HS-27A (cell line): ENCODE data around the gene KCNN1.
"Not testable (repeated sequence)": the region's sequence is repeated elsewhere in the genome, so short reads cannot be mapped to it uniquely, and the experiment has no call there.

Experiments used
- DNase-seq: peaks from one replicate; pipeline ENCODE4 v3.0.0-alpha.2; 2012; ENCODE audit warnings: low read depth, missing footprints

KCNN1 gene

GRCh38 chr19:18000915-18001776, 34.2 kb downstream of the KCNN1 start:
- no peak for DNase-seq

GRCh38 chr19:18001777-18002345, 35.0 kb downstream of the KCNN1 start:
- DNase-seq = no peak

- DNase-seq = no peak
Measured at GRCh38 chr19:18002347-18002850, 35.5 kb downstream of the KCNN1 start.

- not testable (repeated sequence) for DNase-seq
Measured at GRCh38 chr19:18005750-18006149, 38.8 kb downstream of the KCNN1 start.

DNA sequence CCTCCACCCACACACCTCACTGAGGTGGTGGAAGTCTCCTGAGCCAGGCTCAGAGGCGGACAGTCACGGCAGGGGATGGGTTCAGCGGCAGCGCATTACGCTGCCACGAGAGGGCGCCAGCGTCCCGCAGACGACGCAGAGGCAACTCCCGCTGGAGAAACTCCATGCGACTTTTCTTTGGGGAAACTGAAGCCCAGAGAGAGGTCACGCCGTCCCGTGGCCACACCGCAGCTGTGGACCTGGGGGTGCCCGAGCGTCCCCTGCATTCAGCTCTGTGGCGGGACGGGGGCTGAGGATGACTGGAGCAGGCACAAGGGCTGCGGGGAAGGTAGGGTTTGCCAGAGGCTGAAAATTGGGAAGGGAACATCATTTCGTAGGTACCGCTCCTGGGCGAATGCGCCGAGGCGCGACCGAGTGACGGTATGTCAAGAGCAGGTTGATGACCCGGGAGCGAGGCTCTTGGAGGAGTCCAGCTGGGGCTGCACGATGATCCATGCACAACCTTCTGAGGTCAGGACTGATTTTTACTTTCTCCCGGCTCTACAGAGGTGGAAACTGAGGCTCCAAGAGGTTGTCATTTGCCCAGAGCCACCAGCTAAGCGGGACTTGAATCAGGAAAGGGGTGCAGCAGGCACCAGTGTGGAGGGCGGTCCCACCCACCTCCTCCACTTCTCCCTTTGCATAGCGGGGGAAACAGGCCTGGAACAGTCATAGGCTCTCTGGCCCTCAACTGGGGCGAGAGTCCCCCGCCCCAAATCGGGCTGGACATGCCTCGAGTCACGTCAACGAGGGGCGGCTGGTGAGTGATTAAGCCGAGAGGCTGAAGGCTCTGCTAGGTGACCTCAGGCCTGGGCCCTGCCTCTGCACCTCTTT, 40.4 kb downstream of the KCNN1 start:
- no peak for DNase-seq

DNA sequence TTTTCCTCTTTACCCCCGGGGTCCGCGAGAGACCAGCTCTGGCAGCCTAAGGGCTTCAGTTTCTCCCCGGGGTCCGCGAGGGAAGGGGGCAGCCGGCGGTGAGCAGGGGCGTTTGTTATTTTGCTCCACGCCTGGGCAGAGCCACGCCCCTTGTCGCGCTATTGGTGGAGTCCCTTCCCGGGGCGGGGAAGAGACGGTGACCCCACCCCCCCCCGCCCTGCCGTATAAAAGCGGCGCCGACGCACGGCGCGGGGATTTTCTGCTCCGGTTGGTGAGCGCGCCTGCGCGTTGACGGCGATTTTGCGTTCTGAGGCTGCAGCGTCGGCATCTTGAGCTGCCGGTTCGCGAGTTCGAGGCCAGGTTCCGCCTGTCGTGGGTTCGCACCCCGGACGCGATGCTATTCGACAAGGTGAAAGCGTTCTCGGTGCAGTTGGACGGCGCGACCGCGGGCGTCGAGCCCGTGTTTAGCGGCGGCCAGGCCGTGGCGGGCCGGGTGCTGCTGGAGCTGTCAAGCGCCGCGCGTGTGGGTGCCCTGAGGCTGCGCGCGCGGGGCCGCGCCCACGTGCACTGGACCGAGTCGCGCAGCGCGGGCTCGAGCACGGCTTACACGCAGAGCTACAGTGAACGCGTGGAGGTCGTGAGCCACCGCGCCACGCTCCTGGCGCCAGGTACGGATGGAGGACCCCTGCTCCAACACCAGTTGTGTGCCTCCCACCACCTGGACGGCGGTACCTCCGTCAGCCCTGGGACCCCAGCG, 41.2 kb downstream of the KCNN1 start, which contains the start of gene ARRDC2:
Gene ARRDC2 (plus strand): TSS at position 254 of the 757 bp plus-strand sequence. CDS start 141 bp downstream, at position 395.
- no peak for DNase-seq

- DNase-seq = no peak
Measured at GRCh38 chr19:18008814-18009213, 41.9 kb downstream of the KCNN1 start.

DNA sequence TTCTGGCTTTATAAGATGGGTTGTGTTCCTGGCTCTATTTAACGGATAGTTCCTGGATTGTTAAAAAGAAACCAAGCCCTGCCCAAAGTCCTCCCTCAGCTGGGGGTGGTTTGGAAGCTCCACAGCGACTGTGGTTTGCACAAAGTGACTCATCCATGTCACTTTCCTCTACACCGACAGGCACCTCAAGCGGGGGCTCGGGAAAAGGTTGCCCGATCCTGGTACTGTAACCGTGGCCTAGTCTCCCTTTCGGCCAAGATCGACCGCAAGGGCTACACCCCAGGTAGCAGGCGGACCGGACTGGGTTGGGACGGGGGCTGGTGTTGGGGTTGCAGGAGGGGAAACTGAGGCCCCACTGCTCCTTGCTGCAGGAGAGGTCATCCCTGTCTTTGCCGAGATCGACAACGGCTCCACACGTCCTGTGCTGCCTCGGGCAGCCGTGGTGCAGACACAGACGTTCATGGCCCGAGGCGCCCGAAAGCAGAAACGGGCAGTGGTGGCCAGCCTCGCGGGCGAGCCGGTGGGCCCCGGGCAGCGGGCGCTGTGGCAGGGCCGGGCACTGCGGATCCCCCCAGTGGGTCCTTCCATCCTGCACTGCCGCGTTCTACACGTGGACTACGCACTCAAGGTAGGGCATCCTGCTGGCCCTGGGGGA, 42.6 kb downstream of the KCNN1 start:
- no peak for DNase-seq

- no peak for DNase-seq
Measured at GRCh38 chr19:18010149-18010548, 43.2 kb downstream of the KCNN1 start.

DNA sequence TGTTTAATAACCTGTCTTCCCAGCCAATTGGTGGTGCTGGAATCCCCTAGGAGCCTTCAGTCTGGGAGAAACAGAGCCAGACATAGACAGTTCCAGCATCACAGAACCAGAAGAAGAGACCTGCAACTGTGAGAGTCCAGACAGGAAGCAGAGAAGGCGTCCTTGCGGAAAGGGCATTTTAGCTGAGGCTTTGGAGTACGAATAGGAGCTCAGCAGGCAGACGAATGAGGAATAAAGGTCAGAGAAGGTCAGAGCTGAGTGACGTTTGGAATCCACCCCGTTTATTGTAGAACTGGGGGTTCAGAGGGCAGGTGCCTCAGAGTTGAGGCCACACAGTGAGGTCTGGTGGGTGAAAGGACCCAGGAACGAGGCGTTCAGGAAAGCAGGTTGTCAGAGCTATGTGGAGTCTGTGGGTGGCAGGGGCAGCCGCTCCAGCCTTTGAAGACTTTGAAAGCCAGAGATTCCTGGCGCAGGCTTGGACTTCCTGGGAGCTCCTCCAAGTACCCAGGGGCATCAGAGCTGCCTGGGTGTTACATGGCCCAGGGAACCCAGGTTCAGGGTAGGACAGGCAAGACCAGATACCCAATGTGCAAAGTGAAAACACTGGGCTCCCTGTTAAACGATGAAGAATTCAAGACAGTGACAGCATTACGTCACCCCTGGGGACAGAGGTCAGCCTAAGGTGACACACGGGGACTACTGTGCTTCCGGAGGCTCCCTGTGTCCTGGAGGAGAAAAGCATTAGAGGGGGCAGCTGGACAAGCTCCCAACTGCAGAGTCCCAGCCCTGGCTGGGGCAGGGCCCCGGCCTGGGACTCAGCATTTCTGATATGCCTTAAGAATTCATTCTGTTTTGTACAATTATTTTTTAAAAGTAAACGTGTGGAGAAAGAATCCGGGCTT, 46.6 kb downstream of the KCNN1 start:
- DNase-seq = no peak

DNA sequence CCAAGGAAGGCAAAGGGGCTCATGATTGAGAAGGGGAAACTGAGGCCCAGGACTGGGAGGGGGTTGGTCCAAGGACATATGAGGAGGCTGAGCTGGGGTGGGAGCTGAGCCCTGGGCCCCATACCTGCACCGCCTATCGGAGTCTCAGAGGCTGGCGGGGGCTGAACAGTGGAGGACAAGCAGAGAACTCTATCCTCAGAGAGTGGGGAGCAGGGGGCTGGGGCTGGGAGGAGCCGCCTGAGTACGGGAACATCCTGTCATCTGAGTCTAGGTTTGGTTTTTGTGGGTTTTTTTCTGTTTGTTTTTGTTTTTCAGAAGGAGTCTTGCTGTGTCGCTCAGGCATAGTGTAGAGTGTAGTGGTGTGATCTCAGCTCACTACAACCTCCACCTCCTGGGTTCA, 47.3 kb downstream of the KCNN1 start:
- DNase-seq = no peak

DNA sequence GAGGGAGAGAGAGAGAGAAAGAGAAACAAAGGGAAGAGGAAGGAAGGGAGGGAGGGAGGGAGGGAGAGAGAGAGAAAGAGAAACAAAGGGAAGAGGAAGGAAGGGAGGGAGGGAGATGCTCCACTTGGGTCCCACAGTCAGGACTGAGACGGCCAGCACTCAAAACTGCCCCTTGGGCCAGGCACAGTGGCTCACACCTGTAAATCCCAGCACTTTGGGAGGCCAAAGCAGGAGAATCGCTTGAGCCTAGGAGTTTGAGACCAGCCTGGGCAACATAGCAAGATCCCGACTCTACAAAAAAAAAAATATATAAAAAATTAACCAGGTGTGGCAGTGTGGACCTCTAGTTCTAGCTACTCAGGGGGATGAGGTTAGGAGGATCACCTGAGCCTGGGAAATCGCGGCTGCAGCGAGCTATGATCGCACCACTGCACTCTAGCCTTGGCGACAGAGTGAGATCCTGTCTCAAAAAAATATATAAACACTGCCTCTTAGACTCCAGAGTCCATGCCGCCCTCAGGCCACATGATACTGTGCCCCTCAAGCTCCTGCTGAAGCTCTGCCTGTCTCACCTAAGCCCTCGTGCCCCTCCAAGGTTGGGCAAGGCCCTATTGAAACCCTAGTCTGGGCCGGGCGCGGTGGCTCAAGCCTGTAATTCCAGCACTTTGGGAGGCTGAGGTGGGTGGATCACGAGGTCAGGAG, 49.5 kb downstream of the KCNN1 start:
- no peak for DNase-seq

DNA sequence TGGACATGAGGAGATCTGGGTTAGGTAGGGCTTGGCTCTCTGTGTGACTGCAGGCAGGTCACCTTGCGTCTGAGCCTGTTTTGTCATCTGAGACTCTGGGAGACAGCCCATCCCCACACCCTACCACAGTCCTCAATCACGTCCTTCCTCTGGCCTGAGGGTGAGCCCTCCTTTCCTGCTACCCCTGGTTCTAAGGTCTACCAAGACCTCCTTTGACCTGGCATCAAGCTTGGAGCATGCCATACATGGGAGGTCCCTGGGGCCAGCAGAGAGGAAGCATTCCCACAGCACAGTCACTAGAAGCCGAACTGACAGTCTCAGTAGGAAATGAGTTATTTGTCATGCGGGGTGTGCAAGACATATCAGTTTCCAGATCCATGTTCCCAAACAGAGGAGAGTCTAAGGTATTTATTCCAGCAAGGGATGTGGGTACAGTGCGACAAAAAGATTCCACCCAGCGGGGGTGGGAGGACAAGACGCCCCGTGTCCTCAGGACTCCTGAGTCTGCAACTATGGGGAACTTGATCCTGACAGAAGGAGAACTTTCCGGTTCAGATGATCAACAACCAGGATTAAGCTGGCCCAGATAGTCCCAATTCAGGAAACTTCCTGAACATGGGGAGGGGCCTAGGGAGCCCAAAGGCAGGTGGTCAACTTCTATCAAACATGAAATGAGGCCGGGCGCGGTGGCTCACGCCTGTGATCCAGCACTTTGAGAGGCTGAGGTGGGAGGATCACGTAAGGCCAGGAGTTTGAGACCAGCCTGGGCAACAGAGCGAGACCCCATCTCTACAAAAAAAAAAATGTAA, 50.6 kb downstream of the KCNN1 start:
- no peak for DNase-seq

- no peak for DNase-seq
Measured at GRCh38 chr19:18020212-18021085, 53.5 kb downstream of the KCNN1 start.

GRCh38 chr19:18021121-18021755, 54.3 kb downstream of the KCNN1 start:
- no peak for DNase-seq

GRCh38 chr19:18023622-18024251, 56.8 kb downstream of the KCNN1 start:
- no peak for DNase-seq
